Hematopoietic multipotent progenitor cell treated with erythropoietin and hydrocortisone succinate and interleukin-3 and kit ligand, for 6 days (in vitro differentiated cells): ENCODE results near the gene ZKSCAN4.

Source experiments
- DNase-seq: peaks from one replicate; pipeline ENCODE4 v3.0.0-alpha.2; 2015

Gene ZKSCAN4

DNA sequence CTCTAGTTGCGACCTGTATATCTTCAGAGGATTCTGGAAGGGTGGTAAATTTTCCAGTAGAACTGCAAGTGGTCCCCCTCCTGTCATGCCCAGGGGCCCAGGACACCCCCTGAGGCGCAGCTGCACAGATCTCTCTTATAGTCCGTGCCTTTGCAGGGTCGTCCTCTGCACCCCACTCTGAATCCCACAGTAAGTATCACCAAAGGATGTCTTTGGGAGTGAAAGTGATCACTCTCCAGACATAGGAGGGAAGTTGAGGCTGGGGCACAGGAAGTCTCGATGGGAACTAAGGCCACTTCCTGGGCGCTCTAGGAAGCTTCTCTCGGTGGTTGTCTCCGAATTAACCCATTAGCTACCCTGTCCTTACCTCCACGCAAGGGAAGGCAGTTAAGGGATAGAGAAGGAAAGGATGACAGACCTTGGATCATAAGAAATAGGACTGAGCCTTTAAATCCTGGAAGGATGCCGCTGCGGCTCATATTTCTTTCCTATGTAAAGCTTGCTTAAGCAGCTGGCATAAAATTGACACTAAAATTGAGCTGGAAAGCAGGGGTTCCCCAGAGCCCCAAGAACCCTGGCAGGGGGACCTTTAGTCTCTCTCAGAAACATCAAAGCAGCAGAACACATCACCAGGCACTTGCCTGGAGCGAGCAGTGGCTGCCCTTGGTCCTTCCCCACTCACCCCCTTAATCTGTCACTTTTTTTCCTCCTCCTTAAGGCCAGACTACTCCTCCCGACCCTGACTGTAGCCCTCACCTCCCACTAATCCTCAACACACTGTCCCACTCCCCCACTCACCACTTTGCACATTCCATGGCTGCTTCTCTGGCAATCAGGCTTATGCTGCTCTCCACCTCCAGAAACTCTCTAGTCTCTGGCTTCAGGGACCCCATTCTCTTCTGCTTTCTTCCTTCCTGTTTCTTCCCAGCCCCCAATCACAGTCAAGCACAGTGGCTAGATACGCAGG, at the start of gene ZKSCAN4:
Gene ZKSCAN4, minus strand, starts transcription at position 261 of the 967 bp plus-strand sequence. CDS start 289 bp downstream, outside the sequence.
- DNase-seq, result peak; percentile 98

GRCh38 chr6:28296520-28297060, 44.5 kb upstream of the ZKSCAN4 start:
- no peak for DNase-seq

- DNase-seq, result no peak
These were observed 43.3 kb upstream of the ZKSCAN4 start for GRCh38 chr6:28295326-28295725.

GRCh38 chr6:28291573-28291972, 39.5 kb upstream of the ZKSCAN4 start:
- no peak for DNase-seq

DNA sequence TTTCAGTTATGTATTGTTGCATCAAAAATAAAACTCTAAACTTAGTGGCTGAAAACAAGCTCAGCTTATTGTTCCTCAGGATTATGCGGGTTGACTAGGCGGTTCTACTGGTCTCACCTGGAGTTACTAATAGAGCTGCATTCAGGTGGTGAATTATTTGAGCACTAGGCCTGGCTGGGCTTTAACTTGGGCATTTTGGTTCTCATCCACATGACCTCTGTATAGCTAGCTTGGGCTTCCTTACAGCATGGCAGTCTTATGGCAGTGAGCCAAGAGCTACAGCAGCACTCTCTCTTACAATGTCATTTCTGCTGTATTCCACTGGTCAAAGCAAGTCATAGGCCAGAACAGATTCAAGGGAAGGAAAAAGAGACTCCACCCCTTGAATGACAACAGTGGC, 30.9 kb upstream of the ZKSCAN4 start:
- peak; percentile 39 for DNase-seq

GRCh38 chr6:28281288-28282064, 29.4 kb upstream of the ZKSCAN4 start, which contains the start of gene PGBD1:
PGBD1 (plus strand) TSS chr6:28281572; CDS start chr6:28283814, 2,242 bp downstream.
- DNase-seq, result peak; percentile 83

DNA sequence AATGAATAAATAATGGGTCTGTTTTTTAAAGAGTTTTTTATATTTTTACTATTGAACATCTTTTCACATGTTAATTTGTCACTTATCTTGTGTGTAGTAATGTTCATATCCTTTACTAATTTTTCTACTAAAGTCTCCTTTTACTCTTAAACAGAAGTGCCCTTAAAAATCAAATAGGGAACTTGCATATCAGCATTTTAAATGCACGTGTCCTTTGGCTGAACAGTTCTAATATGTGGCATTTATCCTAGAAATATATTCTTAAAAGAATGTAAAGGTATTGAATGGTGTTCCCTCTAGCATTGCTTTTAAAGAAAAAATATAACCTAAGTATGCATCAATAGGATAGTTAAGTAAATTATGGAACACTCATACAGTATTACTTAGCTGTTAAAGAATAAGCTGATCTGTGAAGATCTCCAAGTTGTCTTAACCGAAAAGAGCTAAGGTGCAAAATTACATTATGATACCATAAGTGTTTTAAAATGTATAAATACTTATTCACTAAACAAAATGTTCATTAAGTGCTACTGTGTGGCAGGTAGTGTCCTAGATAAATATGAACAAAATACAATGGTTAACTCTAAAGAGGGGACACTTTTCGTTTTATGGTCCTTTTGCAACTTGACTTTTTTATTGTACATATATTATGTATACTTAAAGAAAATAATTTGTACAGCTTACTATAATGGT, 28.7 kb upstream of the ZKSCAN4 start:
- DNase-seq, result no peak

DNA sequence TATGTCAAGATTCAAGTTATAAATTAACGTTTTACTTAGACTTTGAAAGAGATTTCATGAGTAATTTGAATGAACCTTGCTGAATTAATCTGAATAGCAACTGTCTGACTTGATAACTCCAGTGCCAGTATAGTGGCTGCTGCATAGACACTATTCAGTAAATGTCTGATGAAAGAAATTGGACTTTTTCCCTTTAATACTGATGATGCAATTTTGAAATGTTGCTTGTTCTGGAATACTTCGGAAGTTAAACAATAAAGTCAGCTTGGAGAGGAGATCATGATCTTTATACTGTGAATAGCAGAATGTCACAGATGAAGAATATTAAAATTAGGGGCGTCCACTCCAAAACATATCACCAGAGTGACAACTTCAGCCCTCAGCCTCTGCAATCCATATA, 25.7 kb upstream of the ZKSCAN4 start:
- DNase-seq, result no peak

- no peak for DNase-seq
These were observed 22.8 kb upstream of the ZKSCAN4 start for GRCh38 chr6:28274888-28275287.

- peak; percentile 55 for DNase-seq
These were observed 17.4 kb upstream of the ZKSCAN4 start for GRCh38 chr6:28269492-28269891.

DNA sequence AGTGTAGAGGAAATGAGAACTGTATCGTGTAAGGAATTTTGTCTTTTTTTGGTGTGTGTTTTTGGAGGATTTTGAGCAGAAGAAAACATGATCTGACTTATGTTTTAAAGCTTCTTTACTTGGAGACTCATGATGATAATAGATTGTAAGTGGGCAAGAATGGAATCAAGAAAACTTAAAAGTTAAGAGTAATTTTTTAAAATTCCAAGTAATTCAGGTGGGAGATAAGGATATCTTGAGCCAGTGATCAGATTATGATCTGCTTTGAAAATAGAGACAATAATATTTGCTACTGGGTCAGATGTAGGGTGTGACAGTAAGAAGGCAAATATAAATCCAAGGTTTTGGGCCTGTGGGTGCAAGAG, 15.6 kb upstream of the ZKSCAN4 start:
- no peak for DNase-seq

GRCh38 chr6:28266962-28267694, 15.1 kb upstream of the ZKSCAN4 start, which contains the start of gene ZSCAN26:
ZSCAN26 (plus strand) TSS chr6:28267143; CDS start chr6:28271920, 4,777 bp downstream.
- DNase-seq, result peak; percentile 93

DNA sequence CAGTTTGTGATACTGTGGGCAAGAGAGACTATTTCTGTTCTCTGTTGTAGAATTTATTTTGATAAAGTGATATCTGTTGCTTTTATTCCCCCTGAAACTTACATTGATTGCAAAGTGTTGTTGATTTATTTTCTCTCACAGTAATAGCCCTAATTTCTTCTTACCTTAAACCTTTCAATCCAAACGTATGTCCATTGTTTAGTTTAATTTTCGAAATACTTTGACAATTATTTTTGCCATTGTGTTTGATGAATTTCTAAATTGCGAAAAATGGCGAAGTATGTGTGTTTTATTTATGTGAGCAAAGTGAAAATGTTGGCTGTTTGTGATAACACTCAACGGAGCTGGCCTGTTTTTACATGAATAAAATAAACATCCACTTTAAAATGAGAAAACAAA, 14.5 kb upstream of the ZKSCAN4 start:
- DNase-seq, result no peak

- DNase-seq, result peak; percentile 17
These were observed 12.8 kb upstream of the ZKSCAN4 start for GRCh38 chr6:28264834-28265401.

DNA sequence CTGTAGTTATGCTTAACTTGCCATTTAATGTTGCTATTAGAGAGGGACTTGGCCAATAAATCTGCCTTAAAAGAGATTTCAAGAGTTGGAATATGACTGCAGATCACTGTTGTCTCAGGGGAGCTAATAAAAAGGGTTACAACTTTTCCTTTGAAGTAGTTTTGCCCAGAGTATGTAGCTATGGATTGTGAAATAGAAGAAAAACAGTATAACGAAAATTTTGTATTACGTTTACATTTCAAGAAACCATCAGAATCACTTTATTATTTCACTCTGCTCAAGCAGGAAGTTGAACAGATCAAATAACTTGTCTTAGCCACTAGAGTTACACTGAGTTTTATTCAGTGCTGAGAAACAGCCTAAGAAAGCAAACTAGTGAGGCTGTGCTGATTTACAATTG, 11.9 kb upstream of the ZKSCAN4 start:
- DNase-seq, result no peak

GRCh38 chr6:28258877-28259777, 7.1 kb upstream of the ZKSCAN4 start, which contains the start of gene NKAPL:
NKAPL (plus strand) TSS chr6:28259297; CDS start chr6:28259372, 75 bp downstream.
- peak; percentile 60 for DNase-seq

- no peak for DNase-seq
These were observed 5.0 kb upstream of the ZKSCAN4 start for GRCh38 chr6:28257042-28257441.

- peak; percentile 30 for DNase-seq
These were observed 2.1 kb upstream of the ZKSCAN4 start for GRCh38 chr6:28254121-28254519.

DNA sequence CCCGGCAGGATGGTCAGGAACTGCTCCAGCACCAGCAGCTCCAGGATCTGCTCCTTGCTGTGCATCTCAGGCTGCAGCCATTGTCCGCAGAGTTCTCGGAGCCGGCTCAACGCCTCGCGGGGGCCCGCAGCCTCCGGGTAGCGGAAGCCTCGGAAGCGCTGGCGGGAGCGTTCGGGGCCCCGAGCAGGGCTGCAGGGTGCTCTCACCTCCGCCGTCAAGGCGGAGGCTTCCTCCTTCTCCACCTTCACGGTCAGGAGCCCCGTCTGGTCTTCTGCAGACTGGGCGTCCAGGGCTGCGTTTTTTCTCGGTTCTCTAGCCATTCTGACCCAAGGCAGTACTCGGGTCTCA, 434 bp downstream of the ZKSCAN4 start:
- DNase-seq, result peak; percentile 44

DNA sequence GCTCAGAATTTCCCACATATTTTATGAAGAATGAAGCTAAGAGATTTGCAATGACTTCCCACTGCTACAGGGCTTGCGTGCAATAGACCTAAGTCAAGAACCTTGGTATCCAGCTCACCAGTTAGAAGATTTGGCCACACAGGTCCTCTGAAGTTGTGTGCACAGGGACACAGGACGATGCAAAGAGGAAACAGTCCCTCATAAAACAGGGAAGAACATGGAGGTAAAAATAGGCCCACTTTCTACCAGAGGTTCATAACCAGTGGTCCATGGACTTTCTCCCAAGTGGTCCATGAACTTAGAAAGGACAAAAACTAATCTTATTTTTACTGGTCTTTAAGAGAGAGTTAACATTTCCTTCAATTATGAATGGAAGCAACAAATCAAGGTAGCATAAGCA, 1.3 kb downstream of the ZKSCAN4 start:
- no peak for DNase-seq
